IPS DF 6.9 (cell line): ENCODE results near the gene EPN2.

ENCODE experiments used
- DNase-seq: peaks from one replicate; pipeline ENCODE4 v3.0.0-alpha.2; 2013; ENCODE audit warnings: low read depth, low spot score
- H3K27ac ChIP-seq: one replicate; pipeline ENCODE4 v1.5.1; 2013; ENCODE audit warnings: low read length, control low read depth
- H3K27me3 ChIP-seq: 2 replicates; pipeline ENCODE4 v1.6.1; 2013; ENCODE audit warnings: mild to moderate bottlenecking, low read length; ENCODE audit not compliant: control insufficient read depth, insufficient read depth
- H3K36me3 ChIP-seq: 2 replicates; pipeline ENCODE4 v1.6.1; 2013; ENCODE audit warnings: low read length; ENCODE audit not compliant: control insufficient read depth, insufficient read depth
- H3K4me1 ChIP-seq: 2 replicates; pipeline ENCODE4 v1.6.1; 2013; ENCODE audit warnings: low read length; ENCODE audit not compliant: control insufficient read depth, insufficient read depth
- H3K4me3 ChIP-seq: 2 replicates; pipeline ENCODE4 v1.5.1; 2013; ENCODE audit warnings: mild to moderate bottlenecking, low read length
- H3K9me3 ChIP-seq: 2 replicates; pipeline ENCODE4 v1.6.1; 2013; ENCODE audit warnings: low read length, inconsistent platforms; ENCODE audit not compliant: control insufficient read depth, insufficient read depth
- WGBS: extraction: QIAGEN DNeasy Blood & Tissue Kit; methylation state at CpG from one replicate; pipeline ENCODE4 v1.1.7; 2013; ENCODE audit warnings: mixed read lengths, missing lambda C conversion rate; ENCODE audit not compliant: insufficient read length, insufficient coverage; 5-methylcytosine and 5-hydroxymethylcytosine counted together

Gene EPN2

GRCh38 chr17:19278729-19279128 is 41.6 kb downstream of the EPN2 start:
- H3K4me3 ChIP-seq: no peak overlapping the region
- DNase-seq: no peak
- no CpG with 5 or more reads among the region's 6 CpGs for WGBS
- no peaks in the 10 kb centered on the region for H3K9me3 ChIP-seq
- H3K27ac ChIP-seq: no peak overlapping the region
- H3K27me3 ChIP-seq: no peaks in the 10 kb centered on the region
- H3K36me3 ChIP-seq: 0 out of 2 replicates have a peak, but pooled peaks cover 2% of the 10 kb centered on the region
- peaks cover 6% of the 10 kb centered on the region; the same call in 1 of the 2 replicates for H3K4me1 ChIP-seq

- no peak for DNase-seq
- no peak overlapping the region for H3K4me3 ChIP-seq
- H3K36me3 ChIP-seq: no peaks in the 10 kb centered on the region
- no peak overlapping the region for H3K27ac ChIP-seq
- WGBS: no CpG with 5 or more reads among the region's 3 CpGs
- H3K9me3 ChIP-seq: no peaks in the 10 kb centered on the region
- H3K4me1 ChIP-seq: peaks cover 6% of the 10 kb centered on the region; the same call in 1 of the 2 replicates
- H3K27me3 ChIP-seq: no peaks in the 10 kb centered on the region
Measured at GRCh38 chr17:19281161-19281560, 44.0 kb downstream of the EPN2 start.

GRCh38 chr17:19284005-19284959 is 47.1 kb downstream of the EPN2 start:
- no peak overlapping the region for H3K27ac ChIP-seq
- H3K36me3 ChIP-seq: no peaks in the 10 kb centered on the region
- no peak for DNase-seq
- H3K27me3 ChIP-seq: no peaks in the 10 kb centered on the region
- H3K9me3 ChIP-seq: no peaks in the 10 kb centered on the region
- H3K4me1 ChIP-seq: peaks cover 12% of the 10 kb centered on the region
- no CpG with 5 or more reads among the region's 3 CpGs for WGBS
- no peak overlapping the region for H3K4me3 ChIP-seq

DNA sequence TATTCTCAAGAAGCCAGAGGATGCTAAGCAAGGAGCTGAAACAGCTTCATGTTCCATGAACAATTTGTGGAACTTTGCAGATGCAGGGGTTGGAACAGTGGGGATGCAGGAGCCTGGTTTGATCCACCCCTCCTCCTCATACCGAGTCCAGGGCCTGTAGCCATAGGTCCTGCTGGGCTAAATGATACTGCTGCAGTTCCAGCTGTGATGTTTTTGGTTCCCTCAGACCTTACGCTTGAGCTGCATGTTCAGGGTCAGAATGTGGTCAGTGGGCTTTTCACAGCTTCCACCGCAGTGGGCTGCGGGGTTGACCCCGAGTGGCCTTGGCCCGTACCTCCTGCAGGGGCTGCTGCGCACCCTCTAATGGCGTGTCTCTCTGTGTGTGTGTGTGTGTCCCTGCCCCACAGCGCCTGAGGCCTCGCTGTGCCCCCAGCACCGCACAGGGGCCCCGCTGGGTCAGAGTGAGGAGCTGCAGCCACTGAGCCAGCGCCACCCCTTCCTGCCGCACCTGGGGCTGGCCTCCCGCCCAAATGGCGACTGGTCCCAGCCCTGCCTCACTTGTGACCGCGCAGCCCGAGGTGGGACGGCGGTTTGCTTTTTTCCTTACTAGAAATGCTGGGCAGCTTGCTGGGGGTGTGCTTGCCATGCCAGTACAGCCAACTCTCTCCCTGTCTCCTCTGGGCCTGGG is 48.2 kb downstream of the EPN2 start:
- H3K4me1 ChIP-seq: peaks cover 12% of the 10 kb centered on the region

GRCh38 chr17:19286751-19287341 is 49.7 kb downstream of the EPN2 start:
- no CpG with 5 or more reads among the region's 11 CpGs for WGBS

More for the DNA sequence above, 48.2 kb downstream of the EPN2 start:
- no peak overlapping the region for H3K27ac ChIP-seq
- no peak overlapping the region for H3K4me3 ChIP-seq
- H3K36me3 ChIP-seq: no peaks in the 10 kb centered on the region
- H3K9me3 ChIP-seq: no peaks in the 10 kb centered on the region
- no peak for DNase-seq
- no CpG with 5 or more reads among the region's 21 CpGs for WGBS
- H3K27me3 ChIP-seq: no peaks in the 10 kb centered on the region

DNA sequence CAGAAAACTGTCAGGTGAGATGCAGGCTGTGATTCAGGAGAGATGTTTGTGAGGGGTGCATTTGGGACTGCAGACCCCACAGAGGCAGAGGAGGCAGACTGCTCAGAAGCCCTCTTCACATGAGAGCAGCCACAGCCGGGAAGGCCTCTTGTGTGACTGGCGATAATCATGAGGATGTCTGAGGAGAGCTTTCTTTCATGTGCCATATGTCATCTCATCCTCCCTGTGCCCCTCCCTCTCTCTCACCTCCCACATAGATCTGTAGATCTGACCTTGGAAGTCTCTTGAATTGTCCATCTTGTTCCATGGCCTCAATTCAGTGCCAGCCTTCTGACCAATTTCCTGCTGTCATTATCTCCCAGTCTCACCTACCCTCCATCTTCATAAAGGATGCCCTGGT is 50.5 kb downstream of the EPN2 start:
- H3K4me1 ChIP-seq: peaks cover 6% of the 10 kb centered on the region
- H3K4me3 ChIP-seq: no peak overlapping the region
- no peak for DNase-seq
- H3K36me3 ChIP-seq: no peaks in the 10 kb centered on the region
- no peak overlapping the region for H3K27ac ChIP-seq
- no peaks in the 10 kb centered on the region for H3K27me3 ChIP-seq
- WGBS: no CpG with 5 or more reads among the region's 2 CpGs
- H3K9me3 ChIP-seq: no peaks in the 10 kb centered on the region

More at GRCh38 chr17:19286751-19287341, 49.7 kb downstream of the EPN2 start:
- Histone ChIP-seq H3K36me3 (no peaks in the 10 kb centered on the region), H3K9me3 (no peaks in the 10 kb centered on the region), H3K27me3 (no peaks in the 10 kb centered on the region), H3K4me3 (no peak overlapping the region), H3K4me1 (peaks cover 6% of the 10 kb centered on the region), H3K27ac (no peak overlapping the region)
- no peak for DNase-seq

- H3K27me3 ChIP-seq: no peaks in the 10 kb centered on the region
- WGBS: no CpG with 5 or more reads among the region's 5 CpGs
Measured at GRCh38 chr17:19288453-19288852, 51.3 kb downstream of the EPN2 start.

DNA sequence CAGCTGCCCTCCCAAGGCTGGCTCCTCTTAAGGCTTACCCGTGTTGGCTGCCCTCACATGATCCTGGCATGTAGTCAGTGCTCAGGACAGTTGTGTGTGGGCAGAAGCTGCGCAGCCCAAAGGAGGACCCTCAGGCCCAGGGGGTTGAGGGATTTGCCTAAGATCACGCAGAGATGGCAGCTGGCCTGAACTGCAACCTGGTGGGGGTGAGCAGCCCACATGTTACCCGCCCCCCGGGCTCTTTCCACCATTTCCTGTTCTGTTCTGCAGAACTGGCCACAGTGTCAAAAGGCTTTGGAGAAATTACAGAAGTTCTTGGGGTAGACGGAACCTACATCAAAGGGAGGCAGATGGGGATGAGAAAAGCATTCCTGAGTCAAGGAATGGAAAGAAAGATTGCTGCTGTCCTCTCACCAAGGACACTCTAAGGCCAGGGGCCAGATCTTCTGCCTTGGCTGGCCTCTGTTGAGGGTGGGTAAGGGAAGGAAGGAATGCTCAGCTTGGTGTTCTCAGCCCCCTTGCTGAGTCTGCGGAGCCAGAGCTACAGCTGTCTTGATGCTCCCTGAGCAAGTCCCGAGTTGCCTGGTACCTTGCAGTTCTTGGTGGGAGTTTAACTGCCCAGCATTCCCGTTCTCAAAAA is 53.0 kb downstream of the EPN2 start:
- no CpG with 5 or more reads among the region's 9 CpGs for WGBS
- Histone ChIP-seq H3K27me3 (no peaks in the 10 kb centered on the region), H3K9me3 (no peaks in the 10 kb centered on the region), H3K27ac (no peak overlapping the region), H3K36me3 (no peaks in the 10 kb centered on the region), H3K4me3 (no peak overlapping the region), H3K4me1 (peaks cover 6% of the 10 kb centered on the region)
- no peak for DNase-seq

More at GRCh38 chr17:19288453-19288852, 51.3 kb downstream of the EPN2 start:
- Histone ChIP-seq H3K4me3 (no peak overlapping the region), H3K27ac (no peak overlapping the region), H3K4me1 (peaks cover 6% of the 10 kb centered on the region), H3K36me3 (no peaks in the 10 kb centered on the region), H3K9me3 (no peaks in the 10 kb centered on the region)
- peak; percentile 33 for DNase-seq

DNA sequence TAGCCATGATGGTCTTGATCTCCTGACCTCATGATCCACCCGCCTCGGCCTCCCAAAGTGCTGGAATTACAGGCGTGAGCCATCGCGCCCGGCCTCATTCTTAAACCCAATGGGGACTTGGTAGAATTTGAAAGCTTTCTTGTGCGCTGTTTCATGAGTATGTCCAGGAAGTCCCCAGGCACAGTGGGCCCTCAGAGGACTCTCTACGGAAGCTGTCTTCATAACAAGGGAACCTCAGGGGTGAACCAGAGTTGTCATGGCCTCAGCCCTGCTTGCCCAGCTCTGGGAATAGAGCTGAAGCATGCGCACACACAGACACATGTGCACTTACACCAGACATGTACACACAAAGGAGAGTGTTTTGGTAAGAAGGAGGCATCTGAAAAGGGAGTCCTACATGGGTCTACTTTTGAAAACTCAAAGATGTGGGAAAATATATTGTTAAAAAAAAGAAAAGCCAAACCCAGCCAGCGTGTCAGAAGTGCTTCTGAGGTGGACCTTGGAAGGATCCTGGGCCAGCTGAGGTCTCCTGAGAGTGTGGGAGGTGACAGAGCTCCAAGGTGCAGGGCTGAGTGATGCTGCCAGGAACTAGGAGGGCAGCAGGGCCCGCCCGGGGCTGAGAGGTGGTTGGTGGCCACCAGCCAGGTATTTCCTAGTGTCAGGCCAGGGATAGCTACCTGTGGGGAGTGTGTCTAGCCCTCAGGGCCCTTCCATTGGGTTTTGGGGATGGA is 54.6 kb downstream of the EPN2 start:
- Histone ChIP-seq H3K27me3 (no peaks in the 10 kb centered on the region), H3K4me1 (peaks cover 4% of the 10 kb centered on the region), H3K36me3 (no peaks in the 10 kb centered on the region), H3K27ac (no peak overlapping the region), H3K4me3 (no peak overlapping the region), H3K9me3 (no peaks in the 10 kb centered on the region)
- DNase-seq: no peak
- no CpG with 5 or more reads among the region's 12 CpGs for WGBS
